HG03135 (cell line): ENCODE measurements around the gene EPHA4.

Experiments used
- ATAC-seq: cut with Tn5 transposase; IDR thresholded peaks from one replicate; pipeline ENCODE4 v1.9.1; 2021; ENCODE audit warnings: mild to moderate bottlenecking, moderate library complexity; ENCODE audit not compliant: unreplicated experiment

EPHA4 gene

DNA sequence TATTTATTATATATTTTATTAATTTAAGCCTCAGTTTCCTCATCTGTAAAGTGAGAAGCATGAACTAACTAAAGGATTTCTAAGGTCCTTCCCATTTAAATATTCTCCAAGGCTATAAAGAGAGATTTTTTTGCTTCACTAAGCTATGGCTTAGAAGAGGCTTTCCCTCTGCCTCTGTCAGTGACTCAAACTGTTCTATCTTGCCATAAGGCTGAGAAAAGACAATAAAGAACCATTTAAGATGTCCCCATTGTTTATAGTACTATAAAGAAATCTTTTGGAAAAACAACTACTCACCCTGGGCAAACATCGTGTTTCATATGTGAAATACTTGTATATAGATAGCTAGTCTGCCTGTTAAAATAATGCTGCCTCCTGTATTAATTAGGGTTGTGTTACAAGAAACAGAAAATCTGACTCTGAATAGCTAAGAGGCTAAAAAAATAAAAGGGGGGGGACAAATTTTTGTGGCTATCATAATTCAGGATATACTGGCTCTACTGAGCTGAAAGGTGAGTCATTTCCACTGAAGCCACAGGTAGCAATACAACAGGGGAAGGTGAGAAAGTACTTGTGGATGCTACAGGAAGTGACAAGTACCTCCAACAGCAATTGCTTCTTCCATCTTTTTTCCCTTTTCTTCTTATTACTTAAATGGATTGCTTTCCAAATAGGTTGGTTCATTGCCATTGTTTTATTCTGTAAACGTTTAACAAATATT is 25.4 kb downstream of the EPHA4 start:
- no peak for ATAC-seq

DNA sequence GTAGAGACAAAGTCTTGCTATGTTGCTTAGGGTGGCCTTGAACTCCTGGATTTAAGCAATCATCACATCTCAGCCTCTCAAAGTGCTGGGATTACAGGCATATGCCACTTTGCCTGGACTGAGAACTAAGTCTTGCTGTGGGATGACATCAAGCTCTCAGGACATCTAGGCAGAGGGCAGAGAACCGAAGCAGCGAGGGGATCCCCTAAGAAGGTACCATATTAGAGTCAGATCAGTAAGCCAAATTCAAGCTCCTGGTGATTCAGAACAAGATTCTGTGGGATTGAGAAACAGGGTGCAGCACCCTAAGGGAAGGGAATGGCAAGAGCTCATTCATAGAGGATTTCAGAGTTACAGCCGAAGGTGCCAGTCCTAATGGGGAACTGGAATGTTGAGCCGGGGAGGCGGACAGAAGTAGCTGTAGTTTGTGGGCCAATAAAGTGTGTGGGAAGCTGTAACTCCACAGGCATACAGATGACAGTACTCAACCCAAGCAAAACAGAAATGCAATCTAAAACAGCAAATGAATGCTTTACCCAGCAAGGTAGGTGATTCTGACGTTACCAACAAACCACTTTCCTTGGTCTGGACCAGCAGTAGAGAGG is 30.9 kb downstream of the EPHA4 start:
- ATAC-seq, result no peak

DNA sequence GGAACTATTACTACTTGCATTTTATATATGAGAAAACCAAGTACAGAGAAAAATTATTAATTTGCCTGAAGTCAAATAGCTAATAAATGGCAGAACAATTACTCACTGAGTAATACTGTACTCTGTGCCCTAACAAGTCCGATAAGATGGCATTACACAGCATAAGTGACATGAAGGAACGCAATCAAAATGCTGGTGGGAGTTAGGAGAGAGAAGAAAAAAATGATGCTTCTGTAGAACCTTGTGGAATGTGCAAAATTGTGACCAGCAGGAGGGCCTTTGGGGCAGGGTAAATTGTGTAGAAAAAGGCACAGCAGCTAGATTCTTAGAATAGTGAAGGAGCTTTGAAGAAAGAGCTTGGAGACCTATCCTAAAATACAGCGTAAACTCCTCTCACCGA is 32.9 kb downstream of the EPHA4 start:
- ATAC-seq, result no peak

DNA sequence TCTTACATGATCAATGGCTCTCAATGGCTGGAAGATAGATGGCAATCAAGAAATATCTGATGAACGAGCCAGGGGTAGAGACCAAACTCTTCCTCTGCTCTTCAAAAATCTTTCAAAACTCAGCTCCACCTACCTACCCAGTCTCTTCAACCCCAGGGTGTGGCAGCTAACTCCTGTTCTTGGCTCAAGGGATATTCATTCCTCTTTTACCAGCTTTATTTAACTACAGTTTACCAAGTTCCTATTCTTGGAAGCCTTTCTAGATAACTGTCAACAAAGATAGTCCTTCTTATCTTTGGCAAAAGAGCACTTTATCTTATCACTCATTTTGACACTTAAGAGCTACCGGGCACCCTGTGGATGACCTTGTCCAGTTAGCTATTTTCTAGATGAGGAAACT is 36.3 kb downstream of the EPHA4 start:
- ATAC-seq, result no peak

DNA sequence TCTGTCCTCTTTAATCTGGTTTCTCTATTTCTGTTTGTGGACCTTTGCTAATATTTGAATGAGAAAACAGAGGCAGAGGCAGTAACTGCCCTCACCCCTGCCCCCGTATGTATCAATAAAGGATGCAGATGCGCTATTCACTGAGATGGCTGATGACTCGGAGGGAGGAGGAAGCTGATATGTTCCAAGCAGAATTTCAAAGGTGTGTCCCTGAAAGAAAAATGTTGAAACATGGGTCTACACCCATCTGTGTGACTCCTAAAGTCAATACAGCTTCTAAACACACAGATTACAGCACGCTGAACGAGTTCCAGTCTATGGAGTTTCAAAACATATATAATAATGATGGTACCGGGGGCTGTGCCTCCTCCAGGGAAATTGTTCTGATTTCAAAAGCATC is 38.8 kb downstream of the EPHA4 start:
- ATAC-seq, result no peak

DNA sequence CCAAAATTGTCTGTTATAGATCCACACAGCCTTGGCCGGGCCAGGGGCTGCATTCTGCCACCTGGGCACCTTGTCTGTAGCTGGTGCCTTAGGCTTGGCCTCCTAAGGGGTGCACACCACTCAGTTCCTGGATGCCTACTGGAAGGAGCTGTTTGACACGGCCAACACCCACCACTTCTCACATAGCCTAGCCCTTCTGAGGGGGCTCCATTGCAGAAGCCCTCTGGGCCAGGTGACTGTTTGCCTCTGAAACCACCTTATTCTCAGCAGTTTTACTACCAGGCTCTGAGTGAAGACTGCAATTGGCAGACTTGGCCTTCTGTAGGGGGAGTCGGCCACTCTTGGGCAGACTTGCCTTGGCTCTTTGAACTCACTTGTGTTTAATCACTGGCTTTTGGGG is 39.5 kb downstream of the EPHA4 start:
- ATAC-seq, result no peak

DNA sequence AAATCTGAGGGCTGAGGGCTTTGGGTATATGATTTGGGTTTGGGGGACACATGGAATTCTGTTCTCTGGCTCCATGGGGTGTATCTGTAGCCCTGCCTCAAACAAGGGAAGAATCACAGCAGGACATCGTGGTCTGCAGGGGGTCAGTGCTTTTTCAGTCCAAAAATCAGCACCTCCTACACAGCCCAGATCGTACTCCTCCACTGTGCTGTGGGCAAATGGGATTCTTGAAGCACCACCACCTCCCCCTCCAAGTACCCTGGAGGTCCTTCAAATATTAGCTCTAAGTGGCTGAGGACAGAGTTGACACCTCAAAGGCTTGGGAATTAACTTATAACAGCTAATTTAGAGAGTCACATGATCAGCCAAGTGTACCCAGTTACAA is 41.5 kb downstream of the EPHA4 start:
- no peak for ATAC-seq

DNA sequence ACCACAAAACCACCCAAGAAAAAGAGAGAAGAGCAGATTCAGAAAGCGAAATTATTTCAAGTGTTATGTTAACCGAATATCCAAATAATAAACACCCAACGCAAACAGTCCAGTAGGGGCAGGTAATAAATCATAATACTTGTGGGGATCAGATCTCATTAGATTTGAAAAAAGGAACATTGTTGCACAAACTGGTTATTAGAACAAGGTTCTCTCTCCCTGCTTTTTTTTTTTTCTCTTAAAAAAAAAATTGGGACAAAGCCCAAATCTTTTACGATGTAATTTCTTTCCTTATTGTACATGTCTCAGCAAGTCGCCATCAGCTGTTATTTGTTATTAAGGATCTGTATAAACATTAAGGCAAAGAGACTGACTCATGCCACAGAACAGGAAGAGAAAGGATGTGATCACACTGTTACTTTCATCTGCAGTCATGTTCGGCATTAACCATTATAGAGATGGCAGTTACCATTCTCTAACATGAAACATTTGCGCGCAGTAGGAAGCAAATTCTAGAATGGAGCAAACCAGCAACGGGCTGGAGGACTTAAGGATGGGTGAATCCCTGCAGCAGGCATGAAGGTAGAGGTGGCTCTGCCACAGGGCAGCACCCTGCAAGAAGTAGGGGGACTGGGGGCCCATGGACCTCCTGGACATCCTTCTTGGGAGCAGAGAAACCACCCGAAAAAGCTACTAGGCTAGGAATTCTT is 42.0 kb downstream of the EPHA4 start:
- ATAC-seq, result no peak

DNA sequence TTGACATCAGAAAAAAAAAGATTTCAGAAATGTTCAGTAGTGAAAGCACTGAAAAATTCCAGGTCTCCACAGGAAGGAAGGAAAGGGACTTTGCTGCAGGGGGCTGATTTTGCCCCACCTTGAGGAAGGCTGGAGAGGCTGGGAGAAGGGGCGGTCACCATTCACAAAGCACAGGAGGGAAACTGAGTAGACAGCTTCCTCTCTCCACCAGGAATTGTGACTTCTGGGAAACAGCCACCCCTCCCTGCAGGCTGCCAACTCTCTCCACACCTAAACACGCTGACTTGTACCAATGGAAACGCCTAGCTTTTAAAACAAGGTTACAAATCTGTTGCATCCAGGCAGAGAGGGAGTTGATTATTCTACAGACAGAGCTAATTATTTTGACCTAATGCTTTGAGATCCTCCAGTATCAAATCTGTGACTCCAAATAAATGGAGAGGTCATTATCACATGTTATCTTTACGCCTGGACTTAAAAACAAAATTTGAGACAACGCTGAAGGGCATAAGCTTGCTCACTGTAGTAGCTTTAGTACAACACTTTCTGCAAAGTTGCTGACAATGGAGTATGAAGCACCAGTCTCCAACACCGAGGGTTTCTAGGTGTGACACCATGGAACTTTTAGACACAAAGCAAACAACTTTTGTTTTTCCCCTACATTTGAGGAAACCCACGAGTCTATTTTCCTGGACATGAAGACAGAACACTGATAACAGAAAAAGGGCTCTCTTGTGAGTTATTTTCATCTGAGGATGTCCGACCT is 42.7 kb downstream of the EPHA4 start:
- no peak for ATAC-seq

DNA sequence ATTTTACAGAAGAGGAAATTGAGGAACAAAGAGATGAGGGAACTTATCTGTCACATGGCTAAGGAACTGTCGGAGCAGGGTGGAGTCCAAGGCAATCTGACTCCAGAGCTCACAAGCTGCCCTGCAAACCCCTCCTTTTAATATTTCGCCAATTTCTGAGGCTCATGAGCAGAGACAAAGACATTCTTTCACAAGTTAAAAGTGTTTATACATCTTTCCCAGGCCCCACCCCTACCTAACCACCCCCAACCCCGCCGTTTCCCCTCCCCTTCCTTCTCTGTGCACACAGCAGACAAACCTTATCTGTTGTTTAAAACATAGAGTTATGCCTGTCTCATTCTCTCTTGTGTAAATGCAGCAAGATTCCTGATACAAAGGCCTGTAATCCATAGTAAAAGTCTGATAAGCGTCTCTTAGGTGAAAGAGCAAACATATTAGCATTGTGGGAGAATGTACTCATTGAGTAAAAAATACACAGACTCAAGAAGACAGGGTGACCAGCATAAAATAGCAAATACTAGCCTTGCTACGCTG is 44.3 kb downstream of the EPHA4 start:
- ATAC-seq, result no peak

DNA sequence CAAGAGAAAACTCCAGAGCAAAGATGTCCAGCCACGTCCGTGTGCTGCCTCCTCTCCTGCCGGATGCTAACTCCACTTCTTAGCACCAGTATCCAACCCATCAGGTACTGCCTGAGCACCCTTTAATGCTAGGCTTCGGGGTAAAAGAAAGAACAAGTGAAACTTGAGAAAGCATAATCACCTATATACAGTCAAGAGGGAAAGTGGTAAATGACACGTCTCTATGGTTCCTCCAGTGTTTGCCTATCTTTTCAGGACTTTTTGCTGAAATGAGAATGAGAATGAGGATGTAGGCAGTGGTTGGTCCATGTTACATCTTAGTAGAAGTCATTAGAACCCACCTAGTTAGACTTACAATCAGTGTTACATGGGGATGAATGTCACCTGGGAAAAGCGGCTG is 47.9 kb downstream of the EPHA4 start:
- no peak for ATAC-seq

DNA sequence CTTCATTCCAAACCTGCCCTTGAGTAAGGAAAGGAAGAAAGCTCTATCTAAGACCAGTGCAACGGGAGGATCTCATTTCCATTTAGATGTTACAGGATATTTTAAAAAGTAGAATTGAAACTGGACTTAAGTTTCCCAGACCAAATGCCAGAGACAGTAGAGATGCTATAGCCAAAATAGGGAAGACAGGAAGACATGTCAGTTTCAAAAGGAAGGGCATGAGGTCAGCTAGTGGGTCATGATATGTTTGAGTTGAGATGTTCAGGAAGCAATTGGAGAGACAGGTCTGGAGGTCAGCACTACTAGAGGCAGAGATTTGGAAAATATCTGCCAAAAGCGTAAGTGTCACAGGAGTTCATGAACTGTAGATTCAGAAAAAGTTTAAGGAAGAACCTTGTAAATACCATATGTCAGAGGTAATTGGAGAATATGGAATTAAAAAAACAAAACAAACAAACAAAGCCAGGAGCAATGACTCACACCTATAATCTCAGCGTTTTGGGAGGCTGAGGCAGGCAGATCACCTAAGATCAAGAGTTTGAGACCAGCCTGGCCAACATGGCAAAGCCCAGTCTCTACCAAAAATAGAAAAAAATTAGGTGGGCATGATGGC is 50.8 kb downstream of the EPHA4 start:
- no peak for ATAC-seq

DNA sequence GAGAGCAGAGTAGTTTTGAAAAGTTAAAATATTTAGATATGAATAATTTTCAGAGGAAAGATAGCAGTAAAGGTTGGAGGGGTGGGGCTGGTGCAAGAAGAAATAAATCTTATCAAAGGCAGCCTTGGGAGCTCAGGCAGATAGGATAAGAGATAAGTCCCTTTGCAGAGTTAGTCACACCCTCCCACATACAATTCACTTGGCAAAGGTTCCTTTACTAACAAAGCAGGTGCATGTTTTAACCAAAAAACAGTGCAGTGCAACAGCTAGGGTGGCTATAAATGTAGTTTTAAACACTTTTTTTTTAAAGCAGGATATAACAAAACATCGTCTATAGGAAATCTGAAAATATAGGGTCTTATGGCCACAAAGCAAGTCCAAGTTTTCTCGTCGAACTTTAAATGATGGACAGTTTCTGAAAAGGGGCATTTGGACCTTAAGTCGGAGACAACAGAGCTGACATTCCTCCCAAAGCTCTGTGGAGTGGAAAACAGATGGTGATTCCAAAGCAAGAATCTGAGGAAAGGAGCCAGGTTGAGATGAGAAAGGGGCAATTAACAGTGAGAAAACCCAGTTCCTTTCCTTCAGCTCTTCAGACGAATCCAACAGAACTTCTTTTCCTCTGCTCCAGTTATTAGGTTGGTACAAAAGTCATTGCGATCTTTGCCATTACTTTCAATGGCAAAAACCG is 53.0 kb downstream of the EPHA4 start:
- ATAC-seq, result no peak

DNA sequence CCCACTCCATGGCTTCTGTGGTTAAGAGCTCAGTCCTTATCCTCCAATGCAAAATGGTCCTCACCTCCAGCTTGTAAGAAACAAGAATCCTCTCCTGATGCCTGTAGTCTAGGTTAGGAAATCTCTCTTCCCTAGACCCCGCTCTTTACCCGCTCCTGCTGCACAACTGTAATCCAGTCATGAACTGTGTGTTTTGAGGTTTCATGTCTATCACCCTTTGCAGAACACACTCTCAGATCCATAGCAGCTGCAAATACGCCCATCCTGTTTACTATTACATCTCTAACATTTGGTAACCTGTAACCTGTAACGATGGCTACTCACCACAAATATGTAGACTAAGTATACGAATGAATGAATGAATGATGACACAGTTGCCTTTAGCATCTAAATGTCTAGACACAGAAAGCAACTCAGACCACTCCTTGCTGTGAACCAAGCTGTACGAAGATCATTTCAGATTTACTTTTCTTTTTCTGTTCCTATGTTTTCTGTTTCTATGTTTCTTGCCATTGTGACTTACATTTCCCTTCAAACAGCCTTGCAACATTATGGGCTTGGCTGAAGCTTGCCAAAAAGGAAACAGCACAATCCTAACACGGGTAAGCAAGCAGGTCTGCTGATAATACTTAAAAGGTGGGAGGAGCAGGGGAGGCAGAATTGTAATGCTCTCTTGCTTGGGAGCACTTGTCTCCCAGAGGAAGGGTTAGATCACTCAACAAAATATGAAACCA is 53.7 kb downstream of the EPHA4 start:
- peak; percentile 76 for ATAC-seq

DNA sequence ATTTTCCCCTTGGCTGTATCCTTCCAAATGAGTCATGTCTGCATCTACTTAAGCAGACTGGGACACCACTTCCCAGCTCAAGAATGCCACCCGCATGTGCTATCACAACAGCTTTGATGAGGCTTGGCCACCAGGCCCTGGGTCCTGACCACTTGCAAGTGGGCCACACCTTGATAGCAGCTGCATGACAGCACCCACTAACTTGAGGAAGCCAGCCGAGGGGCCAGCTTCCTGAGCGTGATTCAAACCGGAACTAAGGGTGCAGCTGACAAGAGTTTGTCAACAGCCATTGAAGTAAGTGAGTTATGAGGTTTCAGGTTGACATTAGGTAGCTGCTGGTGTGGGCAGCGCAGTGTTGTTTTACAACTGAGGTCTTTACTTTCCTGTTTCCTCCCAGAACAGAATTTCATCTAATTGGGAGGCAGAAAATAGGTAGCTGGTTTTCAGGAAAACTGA is 54.4 kb downstream of the EPHA4 start:
- peak; percentile 84 for ATAC-seq

DNA sequence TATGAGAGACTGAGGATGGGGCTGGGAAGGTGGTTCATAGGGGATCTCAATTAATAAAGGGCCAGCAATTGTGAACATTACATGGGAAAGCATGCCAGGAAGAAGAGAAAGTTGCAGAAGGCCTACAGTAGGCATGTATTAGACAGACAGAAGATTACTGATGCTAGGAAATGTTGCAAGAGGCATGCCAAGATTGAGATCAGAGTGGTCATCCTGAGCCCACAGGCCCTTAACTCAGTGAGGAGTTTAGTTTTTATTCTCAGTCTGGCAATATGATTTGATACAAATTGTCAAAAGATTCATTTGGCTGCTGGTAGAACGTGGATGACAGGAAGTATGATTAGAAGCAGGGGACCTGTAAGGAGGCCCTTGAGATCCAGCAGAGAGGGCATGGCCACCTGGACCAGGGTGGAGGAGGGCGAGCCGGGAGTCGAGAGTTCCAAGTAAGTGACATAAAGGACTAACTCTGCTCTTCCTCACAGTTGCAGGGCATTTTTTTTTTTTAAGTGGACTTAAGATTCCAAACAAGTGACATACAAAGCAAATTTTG is 54.9 kb downstream of the EPHA4 start:
- ATAC-seq, result no peak

DNA sequence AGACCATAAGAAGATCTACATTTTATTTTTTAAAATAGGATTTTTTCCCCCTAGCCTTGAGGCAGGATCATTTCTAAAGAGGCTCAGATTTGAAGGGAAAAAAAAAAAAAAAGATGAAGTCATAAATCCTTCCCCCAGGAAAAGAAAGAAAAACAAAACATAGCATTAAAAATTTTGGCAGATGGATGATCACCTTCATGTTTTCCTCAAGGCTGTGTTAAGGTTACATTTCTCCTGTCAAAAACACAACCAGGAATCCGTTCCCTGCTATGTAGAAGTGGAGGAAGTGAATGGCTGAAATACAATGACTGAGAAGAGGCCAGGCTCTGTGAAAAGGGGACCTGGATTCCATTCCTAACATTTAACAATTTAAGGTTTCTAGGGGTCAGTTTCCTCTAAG is 56.2 kb downstream of the EPHA4 start:
- ATAC-seq, result no peak

DNA sequence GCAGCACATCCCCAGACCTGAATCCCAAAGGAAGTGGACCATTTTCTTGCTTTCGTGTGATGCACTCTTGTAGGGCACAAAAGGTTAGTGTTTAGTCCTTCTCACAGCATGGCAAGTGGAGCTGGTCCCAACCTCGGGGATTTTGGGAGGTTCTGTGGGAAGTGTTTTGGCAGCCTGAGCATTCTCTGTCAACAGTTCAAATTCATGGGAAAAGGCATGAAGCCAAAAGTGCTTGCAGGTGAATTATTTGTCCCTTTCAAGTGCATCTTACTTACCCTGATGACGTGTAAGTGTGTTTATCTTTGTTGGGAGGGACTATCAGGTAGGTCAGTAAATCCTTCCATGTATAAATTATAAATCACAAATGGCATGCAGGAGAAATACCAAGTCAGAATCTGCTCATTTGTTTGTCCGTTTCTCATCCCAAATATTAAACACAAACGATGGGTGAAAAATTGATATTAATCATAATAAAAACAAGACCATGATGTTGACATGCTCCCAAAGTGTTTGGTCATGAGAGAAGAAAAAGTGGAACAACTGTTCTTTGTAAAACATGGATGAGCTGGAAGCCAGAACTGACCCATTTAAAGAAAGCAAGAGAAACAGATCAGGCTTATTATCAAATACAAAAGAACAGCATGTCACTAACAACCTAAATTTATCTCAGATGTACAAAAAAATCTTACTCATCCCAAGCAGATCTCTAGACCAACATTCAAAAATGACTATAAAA is 57.6 kb downstream of the EPHA4 start:
- no peak for ATAC-seq

DNA sequence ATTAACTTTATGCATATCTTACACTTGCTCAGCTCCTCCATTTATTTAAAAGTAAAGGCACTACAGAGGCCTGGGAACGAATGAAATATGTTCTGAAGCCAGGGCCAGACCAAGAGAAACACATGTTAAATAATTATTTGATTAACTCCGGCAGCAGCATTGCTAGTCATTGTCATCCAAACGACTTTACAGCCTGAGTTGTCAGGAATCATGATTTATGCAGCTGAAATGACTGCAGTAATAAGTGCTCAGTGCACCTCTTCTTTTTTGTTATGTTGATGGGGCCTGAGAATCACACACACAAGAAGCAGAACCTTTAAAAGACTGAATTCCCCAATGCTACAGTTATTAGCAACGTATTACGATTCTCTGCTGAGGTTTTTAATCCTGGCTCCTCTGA is 58.9 kb downstream of the EPHA4 start:
- ATAC-seq, result no peak
